Astrocyte (in vitro differentiated cells and primary cell): ENCODE data around the gene TOMM70.

ENCODE experiments used
- EZH2 ChIP-seq: IDR thresholded peaks from 2 replicates; pipeline ENCODE4 v1.6.1; 2012; ENCODE audit warnings: mild to moderate bottlenecking, low read length, inconsistent platforms; ENCODE audit not compliant: insufficient read depth
- TF ChIP-seq, protein P1 (sequence below): IDR thresholded peaks from 2 replicates; pipeline ENCODE4 v1.5.1; 2011; ENCODE audit warnings: low read depth, mild to moderate bottlenecking, inconsistent platforms, low read length, moderate library complexity; ENCODE audit not compliant: insufficient read depth

DNA sequence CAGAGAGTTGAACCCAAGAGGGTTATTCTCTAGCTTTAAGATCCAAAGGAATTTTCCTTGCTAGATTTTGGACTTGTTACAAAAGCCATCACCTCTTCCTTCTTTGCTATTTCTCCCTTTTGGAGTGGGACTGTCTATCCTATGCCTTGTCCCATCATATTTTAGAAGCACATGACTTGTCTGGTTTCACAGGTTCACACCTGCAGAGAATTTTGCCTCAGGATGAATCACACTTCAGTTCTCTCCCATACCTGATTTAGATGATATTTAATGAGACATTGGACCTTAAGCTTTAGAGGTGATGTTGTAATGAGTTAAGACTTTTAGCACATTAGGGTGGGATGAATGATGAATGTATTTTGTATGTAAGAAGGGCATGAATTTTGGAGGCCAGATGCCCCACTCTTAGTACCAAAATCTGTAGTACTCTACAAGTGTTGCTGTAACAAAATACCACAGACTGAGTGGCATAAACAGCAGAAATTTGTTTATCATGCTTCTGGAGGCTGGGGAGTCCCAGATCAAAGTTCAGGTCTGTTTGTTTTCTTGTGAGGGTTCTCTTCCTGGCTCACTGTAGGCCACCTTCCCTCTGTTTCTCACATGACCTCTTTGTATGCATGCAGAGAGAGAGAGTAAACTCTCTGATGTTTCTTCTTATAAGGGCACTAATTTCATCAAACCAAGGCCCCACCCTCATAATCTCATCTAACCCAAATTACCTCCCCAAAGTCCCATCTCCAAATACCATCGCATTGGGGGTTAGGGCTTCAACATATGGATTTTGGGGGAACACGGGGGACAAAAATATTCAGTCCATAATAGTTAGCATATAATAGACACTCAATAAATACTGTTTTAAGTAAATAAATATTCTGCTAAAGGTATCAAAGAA is 10.4 kb upstream of the TOMM70 start:
- no peak for TF ChIP-seq EZH2
- TF ChIP-seq, protein P1, sequence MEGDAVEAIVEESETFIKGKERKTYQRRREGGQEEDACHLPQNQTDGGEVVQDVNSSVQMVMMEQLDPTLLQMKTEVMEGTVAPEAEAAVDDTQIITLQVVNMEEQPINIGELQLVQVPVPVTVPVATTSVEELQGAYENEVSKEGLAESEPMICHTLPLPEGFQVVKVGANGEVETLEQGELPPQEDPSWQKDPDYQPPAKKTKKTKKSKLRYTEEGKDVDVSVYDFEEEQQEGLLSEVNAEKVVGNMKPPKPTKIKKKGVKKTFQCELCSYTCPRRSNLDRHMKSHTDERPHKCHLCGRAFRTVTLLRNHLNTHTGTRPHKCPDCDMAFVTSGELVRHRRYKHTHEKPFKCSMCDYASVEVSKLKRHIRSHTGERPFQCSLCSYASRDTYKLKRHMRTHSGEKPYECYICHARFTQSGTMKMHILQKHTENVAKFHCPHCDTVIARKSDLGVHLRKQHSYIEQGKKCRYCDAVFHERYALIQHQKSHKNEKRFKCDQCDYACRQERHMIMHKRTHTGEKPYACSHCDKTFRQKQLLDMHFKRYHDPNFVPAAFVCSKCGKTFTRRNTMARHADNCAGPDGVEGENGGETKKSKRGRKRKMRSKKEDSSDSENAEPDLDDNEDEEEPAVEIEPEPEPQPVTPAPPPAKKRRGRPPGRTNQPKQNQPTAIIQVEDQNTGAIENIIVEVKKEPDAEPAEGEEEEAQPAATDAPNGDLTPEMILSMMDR, result no peak
